GM12874 (cell line): ENCODE data around the gene GLI1.

ENCODE experiments used
- CTCF ChIP-seq: IDR thresholded peaks from 2 replicates; pipeline ENCODE4 v1.5.1; 2011; ENCODE audit warnings: low read depth, mild to moderate bottlenecking, control low read depth, low read length, moderate library complexity; ENCODE audit not compliant: insufficient read depth

The GLI1 gene

DNA sequence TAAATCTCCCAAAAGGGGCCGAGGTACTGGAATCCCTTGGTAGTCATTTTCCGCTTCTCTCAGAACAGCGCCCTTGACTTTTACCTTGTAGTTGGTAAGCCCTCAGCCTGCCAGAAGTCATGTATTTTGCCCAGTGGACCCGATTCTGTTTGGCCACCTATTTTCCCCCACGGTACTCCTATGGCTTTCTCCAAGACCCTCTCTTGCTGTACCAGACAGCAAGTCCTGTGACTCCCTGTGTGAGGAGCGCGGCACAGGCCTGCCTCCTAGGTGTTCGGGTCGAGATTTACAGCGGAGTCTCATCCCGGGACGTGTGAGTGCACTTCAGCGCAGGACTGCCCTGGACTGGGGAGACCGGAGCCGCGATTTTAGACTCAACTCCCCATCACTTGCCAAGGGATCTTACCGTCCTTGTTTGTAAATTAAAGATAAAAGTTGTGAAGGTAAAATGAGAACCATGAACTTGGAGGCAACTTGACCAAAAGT, 62.0 kb downstream of the GLI1 start:
- TF ChIP-seq CTCF, result no peak
